ENCODE results near the gene PPP1R12B.

PPP1R12B gene

GRCh38 chr1:202565890-202566602, 217.5 kb downstream of the PPP1R12B start:
- H3K27ac ChIP-seq = no peak overlapping the region
- H3K4me3 ChIP-seq (ENCODE audit: low read depth, low read length) = no peak overlapping the region
- no peaks in the 10 kb centered on the region for H3K27me3 ChIP-seq (ENCODE audit: insufficient read depth, low read depth, severe bottlenecking)
- H3K9me3 ChIP-seq (ENCODE audit: severe bottlenecking) = no peaks in the 10 kb centered on the region
- TF ChIP-seq CTCF (IDR thresholded peaks at IDR 0.05; ENCODE audit: low read depth, low read length) = no peak
- peaks cover 43% of the 10 kb centered on the region for H3K36me3 ChIP-seq
- DNase-seq = no peak

- no peak for DNase-seq
- peaks cover 44% of the 10 kb centered on the region for H3K36me3 ChIP-seq
- H3K4me3 ChIP-seq (ENCODE audit: low read depth, low read length) = no peak overlapping the region
- TF ChIP-seq CTCF (IDR thresholded peaks at IDR 0.05; ENCODE audit: low read depth, low read length) = no peak
- no peak overlapping the region for H3K27ac ChIP-seq
- H3K9me3 ChIP-seq (ENCODE audit: severe bottlenecking) = no peaks in the 10 kb centered on the region
- no peaks in the 10 kb centered on the region for H3K27me3 ChIP-seq (ENCODE audit: insufficient read depth, low read depth, severe bottlenecking)
Observed at GRCh38 chr1:202567738-202568137, 219.2 kb downstream of the PPP1R12B start.

GRCh38 chr1:202568410-202568809, 219.9 kb downstream of the PPP1R12B start:
- no peaks in the 10 kb centered on the region for H3K9me3 ChIP-seq (ENCODE audit: severe bottlenecking)
- H3K27me3 ChIP-seq (ENCODE audit: insufficient read depth, low read depth, severe bottlenecking) = no peaks in the 10 kb centered on the region
- no peak for DNase-seq
- H3K36me3 ChIP-seq = peaks cover 39% of the 10 kb centered on the region
- no peak overlapping the region for H3K4me3 ChIP-seq (ENCODE audit: low read depth, low read length)
- no peak overlapping the region for H3K27ac ChIP-seq
- TF ChIP-seq CTCF (IDR thresholded peaks at IDR 0.05; ENCODE audit: low read depth, low read length) = no peak

- no peaks in the 10 kb centered on the region for H3K9me3 ChIP-seq (ENCODE audit: severe bottlenecking)
- H3K27me3 ChIP-seq (ENCODE audit: insufficient read depth, low read depth, severe bottlenecking) = no peaks in the 10 kb centered on the region
- peaks cover 37% of the 10 kb centered on the region for H3K36me3 ChIP-seq
- no peak overlapping the region for H3K4me3 ChIP-seq (ENCODE audit: low read depth, low read length)
- DNase-seq = no peak
- H3K27ac ChIP-seq = no peak overlapping the region
- no peak for TF ChIP-seq CTCF (IDR thresholded peaks at IDR 0.05; ENCODE audit: low read depth, low read length)
Observed at GRCh38 chr1:202568826-202569225, 220.3 kb downstream of the PPP1R12B start.

GRCh38 chr1:202569393-202570322, 221.2 kb downstream of the PPP1R12B start:
- Histone ChIP-seq H3K36me3 (peaks cover 31% of the 10 kb centered on the region), H3K27ac (no peak overlapping the region), H3K4me3 (ENCODE audit: low read depth, low read length) (no peak overlapping the region), H3K27me3 (ENCODE audit: insufficient read depth, low read depth, severe bottlenecking) (no peaks in the 10 kb centered on the region), H3K9me3 (ENCODE audit: severe bottlenecking) (no peaks in the 10 kb centered on the region)
- no peak for DNase-seq
- no peak for TF ChIP-seq CTCF (IDR thresholded peaks at IDR 0.05; ENCODE audit: low read depth, low read length)
